ENCODE results near the gene SMIM45.

The SMIM45 gene

GRCh38 chr22:41916745-41917358, 35.1 kb upstream of the SMIM45 start:
- Histone ChIP-seq H3K27ac (no peak overlapping the region), H3K27me3 (no peaks in the 10 kb centered on the region), H3K4me3 (no peak overlapping the region), H3K4me1 (peaks cover 7% of the 10 kb centered on the region), H3K36me3 (ENCODE audit: low read depth, missing control alignments) (no peaks in the 10 kb centered on the region), H3K9me3 (no peaks in the 10 kb centered on the region)
- TF ChIP-seq POLR2A (IDR thresholded peaks at IDR 0.05): no peak
- TF ChIP-seq CTCF (IDR thresholded peaks at IDR 0.05): no peak
- no peak for DNase-seq
- intact Hi-C loops (cut with DNase I; ENCODE audit: low total_unique reads): no loop called here
- WGBS, 2 donors: 78 to 81% methylated on average over 10 of the region's 10 CpGs

GRCh38 chr22:41917375-41917902, 34.5 kb upstream of the SMIM45 start:
- peaks cover 7% of the 10 kb centered on the region for H3K4me1 ChIP-seq
- no peak for TF ChIP-seq POLR2A (IDR thresholded peaks at IDR 0.05)
- no peaks in the 10 kb centered on the region for H3K27me3 ChIP-seq
- WGBS, 2 donors: 88 to 89% methylated on average over 7 to 11 of the region's 11 CpGs
- H3K4me3 ChIP-seq: no peak overlapping the region
- no peaks in the 10 kb centered on the region for H3K9me3 ChIP-seq
- H3K27ac ChIP-seq: no peak overlapping the region
- H3K36me3 ChIP-seq (ENCODE audit: low read depth, missing control alignments): no peaks in the 10 kb centered on the region
- DNase-seq: no peak
- intact Hi-C loops (cut with DNase I; ENCODE audit: low total_unique reads): no loop called here

- no peaks in the 10 kb centered on the region for H3K27me3 ChIP-seq
- no peak overlapping the region for H3K27ac ChIP-seq
- H3K36me3 ChIP-seq (ENCODE audit: low read depth, missing control alignments): no peaks in the 10 kb centered on the region
Measured at GRCh38 chr22:41917903-41918791, 33.8 kb upstream of the SMIM45 start.

GRCh38 chr22:41919357-41920224, 32.4 kb upstream of the SMIM45 start:
- H3K4me3 ChIP-seq: peak overlapping the region; percentile 36 to 38
- no peaks in the 10 kb centered on the region for H3K36me3 ChIP-seq (ENCODE audit: low read depth, missing control alignments)
- WGBS, 2 donors: 1 to 2% methylated on average over 15 to 60 of the region's 62 CpGs
- H3K27me3 ChIP-seq: no peaks in the 10 kb centered on the region
- DNase-seq: peak; percentile 71
- peaks cover 7% of the 10 kb centered on the region for H3K4me1 ChIP-seq
- H3K27ac ChIP-seq: no peak overlapping the region
- no peaks in the 10 kb centered on the region for H3K9me3 ChIP-seq
- TF ChIP-seq POLR2A (IDR thresholded peaks at IDR 0.05): no peak
- intact Hi-C loops (cut with DNase I; ENCODE audit: low total_unique reads): no loop called here

More at GRCh38 chr22:41917903-41918791, 33.8 kb upstream of the SMIM45 start:
- no peaks in the 10 kb centered on the region for H3K9me3 ChIP-seq
- no peak overlapping the region for H3K4me3 ChIP-seq
- WGBS, 2 donors: 75 to 83% methylated on average over 18 to 23 of the region's 23 CpGs
- intact Hi-C loops (cut with DNase I; ENCODE audit: low total_unique reads): no loop called here
- peaks cover 7% of the 10 kb centered on the region for H3K4me1 ChIP-seq
- TF ChIP-seq POLR2A (IDR thresholded peaks at IDR 0.05): no peak
- TF ChIP-seq CTCF (IDR thresholded peaks at IDR 0.05): no peak
- no peak for DNase-seq

DNA sequence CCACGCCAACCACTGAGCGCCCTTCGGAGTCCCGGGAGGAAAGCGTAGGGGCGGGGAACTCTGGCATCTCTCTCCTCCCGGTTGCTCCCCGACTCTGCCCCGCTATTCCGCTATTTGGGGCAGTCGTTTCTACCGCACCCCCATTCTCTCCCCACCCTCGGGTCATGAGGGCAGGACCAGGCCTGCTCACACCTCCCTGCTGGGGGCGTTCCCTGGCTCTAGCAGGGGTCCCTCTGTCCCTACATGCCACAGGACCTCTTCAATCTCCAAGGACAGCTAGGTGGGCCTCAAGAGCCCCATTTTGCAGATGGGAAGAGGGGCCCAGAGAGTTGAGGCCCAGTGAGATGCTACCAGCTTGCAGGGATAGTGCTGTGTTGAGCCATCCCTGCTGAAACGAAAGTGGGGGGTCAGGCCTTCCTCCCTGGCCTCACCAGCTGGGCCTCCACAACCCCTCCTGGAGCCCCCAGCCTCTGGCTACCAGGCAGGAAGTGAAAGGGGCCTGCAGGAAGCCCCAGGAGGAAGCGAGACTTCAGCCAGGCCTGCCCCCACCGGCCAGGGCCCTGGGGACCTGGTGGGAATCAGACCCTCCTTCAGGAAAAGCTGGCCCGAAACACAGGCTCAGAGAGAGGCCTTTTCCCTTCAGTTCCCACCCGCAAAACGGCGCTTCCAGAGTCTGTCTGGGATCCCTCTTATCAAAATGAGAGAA, 31.5 kb upstream of the SMIM45 start:
- DNase-seq: no peak
- WGBS, 2 donors: 37 to 49% methylated on average over 7 to 21 of the region's 21 CpGs
- Histone ChIP-seq H3K4me1 (peaks cover 7% of the 10 kb centered on the region), H3K27me3 (no peaks in the 10 kb centered on the region), H3K4me3 (peak overlapping the region; percentile 36 to 38), H3K27ac (no peak overlapping the region), H3K36me3 (ENCODE audit: low read depth, missing control alignments) (no peaks in the 10 kb centered on the region), H3K9me3 (no peaks in the 10 kb centered on the region)
- TF ChIP-seq CTCF (IDR thresholded peaks at IDR 0.05): no peak
- no peak for TF ChIP-seq POLR2A (IDR thresholded peaks at IDR 0.05)
- intact Hi-C loops (cut with DNase I; ENCODE audit: low total_unique reads): no loop called here
